GF-D8 (cell line): ENCODE data around the gene GRAMD2A.
"Not testable (repeated sequence)": the region's sequence is repeated elsewhere in the genome, so short reads cannot be mapped to it uniquely, and the experiment has no call there.

Experiments used
- DNase-seq: peaks from one replicate; lab custom pipeline; 2025; lab: John Stamatoyannopoulos, UW

Gene GRAMD2A

DNA sequence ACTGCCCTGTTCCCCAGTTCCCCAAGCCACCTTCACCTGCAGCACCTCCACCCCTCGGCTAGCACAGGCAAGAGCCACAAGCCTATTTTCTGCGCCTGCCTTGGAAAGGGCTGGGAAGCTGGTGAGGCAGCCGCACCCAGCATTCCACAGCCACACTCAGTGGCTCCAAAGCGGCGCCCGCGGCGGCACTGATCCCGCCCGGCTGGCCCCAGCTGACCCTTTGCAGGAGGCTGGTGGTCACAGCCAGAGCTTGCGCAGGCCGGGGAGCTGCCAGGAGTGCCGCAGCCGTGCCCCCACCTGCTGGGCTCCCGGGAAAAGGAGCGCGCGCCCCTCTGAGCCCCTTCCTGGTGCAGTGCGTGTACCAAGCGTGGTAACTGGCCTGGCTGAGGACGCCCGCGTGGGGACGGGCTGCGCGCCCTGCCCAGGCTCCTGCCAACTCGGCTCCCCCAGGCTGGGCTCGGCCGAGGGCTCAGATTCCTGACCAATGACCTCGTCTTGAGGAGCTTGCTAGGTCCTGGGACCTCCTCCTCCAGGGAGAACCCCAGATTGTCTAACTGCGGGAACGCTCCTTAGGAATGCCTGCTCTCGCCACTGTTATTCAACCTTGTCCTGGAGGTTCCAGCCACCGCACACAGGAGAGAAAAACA is 13.3 kb downstream of the GRAMD2A start:
- no peak for DNase-seq

DNA sequence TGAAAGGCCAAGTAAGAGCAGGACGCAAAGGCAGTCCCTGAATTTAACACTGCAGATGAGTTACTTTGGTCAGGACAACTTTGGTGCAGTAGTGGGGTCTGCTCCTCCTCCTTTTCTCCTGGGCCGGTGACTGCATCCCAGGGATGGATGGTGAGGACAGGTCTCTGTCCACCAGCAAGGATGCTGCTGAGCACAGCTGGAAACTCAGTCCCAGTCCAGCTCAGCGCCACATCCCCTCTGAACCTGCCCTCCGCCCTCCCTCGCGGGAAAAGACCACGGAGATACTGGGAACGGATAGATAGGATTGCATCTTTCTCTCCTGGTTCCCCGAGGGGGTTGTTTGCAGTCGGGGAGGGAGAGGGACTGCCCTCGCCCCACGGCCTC is 13.8 kb downstream of the GRAMD2A start:
- DNase-seq = no peak

GRCh38 chr15:72182673-72183072 is 14.9 kb downstream of the GRAMD2A start:
- DNase-seq = no peak

- no peak for DNase-seq
These were observed 15.3 kb downstream of the GRAMD2A start for GRCh38 chr15:72182244-72182643.

DNA sequence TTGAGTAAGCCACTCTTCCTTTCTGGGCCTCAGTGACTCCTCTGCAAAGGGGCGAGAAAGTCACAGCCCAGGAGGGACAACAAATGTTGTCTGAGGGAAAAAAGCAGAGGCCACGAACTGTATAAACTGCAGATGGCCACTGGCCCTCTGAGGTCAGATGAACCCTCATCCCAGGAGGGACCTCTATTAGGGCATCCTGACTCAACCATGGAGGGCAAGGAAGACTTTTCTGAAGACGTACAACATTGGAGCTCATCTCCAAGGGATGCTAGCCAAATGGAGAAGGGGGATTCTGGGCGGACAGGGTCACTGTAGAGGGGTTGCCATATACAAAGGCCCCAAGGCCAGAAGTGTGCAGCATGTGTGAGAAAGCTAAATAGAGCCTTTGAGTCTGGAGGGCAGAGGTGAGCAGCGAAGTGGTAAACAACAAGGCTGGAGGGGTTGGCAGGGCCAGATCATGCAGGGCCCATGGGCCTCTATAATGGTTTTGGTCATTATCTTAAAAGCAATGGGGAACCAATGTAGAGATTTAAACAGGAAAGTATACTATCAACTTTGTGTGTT is 16.7 kb downstream of the GRAMD2A start:
- no peak for DNase-seq

DNA sequence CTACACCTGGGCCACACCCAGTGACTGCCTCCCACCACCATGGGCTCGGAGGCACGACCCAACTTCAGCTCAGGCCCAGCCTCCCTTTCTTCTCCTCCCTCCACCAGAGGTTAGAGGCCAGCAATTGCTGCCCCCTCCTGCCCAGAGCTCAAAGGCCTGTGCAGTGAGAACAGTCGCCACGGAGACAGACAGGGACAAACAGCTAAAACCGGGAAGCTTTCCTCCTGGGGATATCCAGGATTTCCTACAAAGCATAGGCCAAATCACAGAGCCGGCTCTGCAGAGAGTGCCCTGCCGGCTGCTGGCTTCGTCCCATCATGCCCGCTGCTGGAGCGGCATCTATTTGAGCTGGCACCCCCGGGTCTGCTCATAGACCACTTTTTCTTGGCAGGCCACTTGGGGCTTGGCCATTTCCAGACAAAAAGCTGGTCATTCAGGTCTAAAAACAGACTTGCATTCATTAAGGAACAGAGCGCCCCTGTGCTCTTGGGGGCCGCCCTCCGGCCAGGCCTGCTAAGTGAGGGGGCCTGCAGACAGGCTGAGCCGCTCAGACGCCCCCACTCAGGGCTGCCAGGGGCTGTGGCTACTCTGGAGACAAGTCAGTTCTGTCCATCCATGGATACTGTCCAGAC is 17.5 kb downstream of the GRAMD2A start:
- no peak for DNase-seq

GRCh38 chr15:72178976-72179585 is 18.5 kb downstream of the GRAMD2A start:
- no peak for DNase-seq

DNA sequence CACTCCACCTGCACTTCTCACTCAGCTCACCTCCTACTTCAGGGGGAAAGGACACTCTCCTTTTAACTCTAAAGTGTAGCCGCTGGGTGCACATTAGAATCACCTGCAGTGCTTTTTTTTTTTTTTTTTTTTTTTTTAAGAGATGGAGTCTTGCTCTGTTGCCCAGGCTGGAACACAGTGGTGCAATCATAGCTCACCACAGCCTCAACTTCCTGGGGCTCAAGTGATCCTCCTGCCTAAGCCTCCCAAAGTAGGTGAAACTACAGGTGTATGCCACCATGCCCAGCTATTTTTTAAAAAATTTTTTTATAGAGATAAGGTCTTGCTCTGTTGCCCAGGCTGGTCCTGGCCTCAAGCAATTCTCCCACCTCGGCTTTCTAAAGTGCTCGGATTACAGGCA is 20.8 kb downstream of the GRAMD2A start:
- no peak for DNase-seq

GRCh38 chr15:72176159-72176558 is 21.4 kb downstream of the GRAMD2A start:
- DNase-seq = no peak

DNA sequence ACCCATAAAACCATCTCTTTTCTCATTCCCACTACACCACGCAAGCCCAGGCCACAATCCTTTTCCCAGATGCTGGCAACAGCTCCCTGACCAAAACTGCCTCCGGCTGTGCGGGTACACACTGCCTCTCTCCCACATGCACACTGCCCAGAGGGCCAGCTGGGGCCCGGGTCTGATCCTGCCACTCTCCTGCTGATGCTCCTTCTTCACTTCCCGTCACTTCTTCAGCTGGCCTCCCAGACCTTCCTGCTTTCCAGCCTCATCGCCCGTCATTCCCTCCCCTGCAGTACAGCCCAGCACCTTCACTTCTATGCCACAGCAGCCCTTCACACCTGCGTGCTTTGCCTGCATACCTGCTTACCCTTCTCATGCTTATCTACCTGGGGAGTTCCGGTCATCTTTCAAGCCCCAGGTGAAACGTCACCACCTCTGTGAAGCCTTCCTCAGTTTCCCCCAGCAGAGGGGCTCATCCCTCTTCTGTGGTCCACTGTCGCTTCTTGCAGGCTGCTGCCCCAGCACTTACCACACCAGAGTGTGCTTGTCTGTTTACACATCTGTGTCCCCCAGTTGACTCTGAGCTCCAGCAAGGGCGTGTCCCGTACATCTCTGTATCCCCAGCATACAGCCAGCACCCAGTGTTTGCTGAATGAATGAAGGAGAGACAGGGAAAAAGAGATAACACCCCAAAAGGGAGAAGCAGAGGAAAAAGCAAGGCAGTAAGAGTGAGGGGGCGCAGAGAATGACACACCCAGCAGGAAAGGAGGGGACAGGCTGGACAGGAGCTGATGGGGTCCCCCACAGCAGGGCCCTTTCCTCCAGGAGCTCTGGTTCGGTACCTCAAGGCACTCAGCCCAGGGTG is 22.2 kb downstream of the GRAMD2A start:
- DNase-seq = no peak

- no peak for DNase-seq
These were observed 22.9 kb downstream of the GRAMD2A start for GRCh38 chr15:72174551-72175165.

DNA sequence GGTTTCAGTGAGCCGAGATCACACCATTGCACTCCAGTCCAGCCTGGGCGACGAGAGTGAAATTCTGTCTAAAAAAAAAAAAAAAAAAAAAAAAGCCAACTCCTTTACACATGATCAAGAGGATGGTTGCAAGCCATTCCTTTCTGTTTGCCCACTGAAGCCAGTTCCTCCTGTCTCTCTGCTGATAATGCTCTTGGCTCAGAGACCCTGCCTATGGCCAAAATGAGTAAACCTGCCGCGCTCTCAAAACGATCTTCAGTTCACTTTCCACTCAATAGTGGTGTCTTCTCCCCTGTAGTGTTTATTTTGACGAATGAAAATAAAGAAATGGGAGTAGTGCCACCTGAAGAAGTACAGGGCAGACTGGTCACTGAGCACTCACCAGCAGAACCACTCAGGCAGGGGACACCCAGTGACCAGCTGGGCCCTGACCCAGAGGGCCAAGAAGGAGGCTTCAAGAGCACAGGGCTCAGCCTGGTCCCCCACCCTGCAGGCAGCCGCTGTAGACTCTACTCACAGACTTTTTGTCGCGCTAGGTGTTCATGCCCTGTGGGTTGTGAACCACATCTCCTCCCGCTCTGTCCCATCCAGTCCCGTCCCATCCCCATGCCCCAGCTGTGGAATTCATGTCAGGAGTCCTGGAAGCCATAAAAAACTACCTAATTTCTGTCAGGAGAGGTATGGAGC is 23.6 kb downstream of the GRAMD2A start:
- DNase-seq = no peak

- no peak for DNase-seq
These were observed 24.2 kb downstream of the GRAMD2A start for GRCh38 chr15:72173401-72173800.

DNA sequence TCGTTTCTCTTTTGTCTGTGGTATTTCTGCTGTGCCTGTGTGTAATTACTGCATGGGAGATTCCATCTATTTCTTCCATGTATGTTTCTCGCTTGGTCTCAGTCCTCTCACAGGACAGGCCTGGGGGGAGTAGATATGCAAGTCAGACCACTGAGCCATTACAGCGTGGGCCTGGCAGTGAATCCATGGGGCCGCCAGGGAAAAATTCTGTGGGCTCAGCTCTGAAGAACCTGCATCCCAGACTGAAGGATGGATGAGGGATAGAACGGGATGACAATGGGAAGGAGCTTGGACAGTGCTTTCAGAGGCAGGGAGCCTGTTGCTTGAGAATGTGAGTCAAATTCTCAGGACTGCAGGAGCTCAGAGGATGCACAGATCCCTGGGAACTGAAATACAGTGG is 24.8 kb downstream of the GRAMD2A start:
- DNase-seq = no peak

DNA sequence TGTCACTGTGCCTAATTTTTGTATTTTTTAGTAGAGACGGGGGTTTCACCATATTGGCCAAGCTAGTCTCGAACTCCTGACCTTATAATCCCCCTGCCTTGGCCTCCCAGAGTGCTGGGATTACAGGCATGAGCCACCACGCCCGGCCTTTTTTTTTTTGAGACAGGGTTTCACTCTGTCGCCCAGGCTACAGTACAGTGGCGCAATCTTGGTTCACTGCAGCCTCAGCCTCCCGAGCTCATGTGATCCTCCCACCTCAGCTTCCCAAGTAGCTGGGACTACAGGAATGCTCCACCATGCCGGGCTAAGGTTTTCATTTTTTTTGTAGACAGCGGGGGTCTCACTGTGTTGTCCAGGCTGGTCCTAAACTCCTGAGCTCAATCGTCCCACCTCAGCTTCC is 25.6 kb downstream of the GRAMD2A start:
- not testable (repeated sequence) for DNase-seq

DNA sequence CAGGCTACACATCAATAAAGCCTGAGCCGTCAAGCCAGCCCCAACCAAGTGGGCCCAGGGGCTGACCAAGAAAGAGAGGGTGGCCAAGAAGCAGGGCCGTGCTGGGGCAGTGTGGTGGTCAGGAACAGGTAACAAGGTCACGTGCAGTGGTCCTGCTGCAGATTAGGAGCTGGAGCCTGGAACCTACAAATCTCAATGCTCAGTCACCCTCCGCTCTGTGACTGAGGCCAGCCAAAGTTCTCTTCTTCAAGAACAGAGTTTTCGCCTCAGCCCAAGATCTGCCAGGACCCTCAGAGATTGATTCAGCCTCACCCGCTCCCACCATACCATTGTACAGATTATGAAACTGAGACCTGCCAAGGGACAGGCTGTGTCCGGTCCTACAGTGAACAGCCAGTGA is 26.9 kb downstream of the GRAMD2A start:
- no peak for DNase-seq

GRCh38 chr15:72169921-72170611 is 27.5 kb downstream of the GRAMD2A start:
- DNase-seq = no peak

DNA sequence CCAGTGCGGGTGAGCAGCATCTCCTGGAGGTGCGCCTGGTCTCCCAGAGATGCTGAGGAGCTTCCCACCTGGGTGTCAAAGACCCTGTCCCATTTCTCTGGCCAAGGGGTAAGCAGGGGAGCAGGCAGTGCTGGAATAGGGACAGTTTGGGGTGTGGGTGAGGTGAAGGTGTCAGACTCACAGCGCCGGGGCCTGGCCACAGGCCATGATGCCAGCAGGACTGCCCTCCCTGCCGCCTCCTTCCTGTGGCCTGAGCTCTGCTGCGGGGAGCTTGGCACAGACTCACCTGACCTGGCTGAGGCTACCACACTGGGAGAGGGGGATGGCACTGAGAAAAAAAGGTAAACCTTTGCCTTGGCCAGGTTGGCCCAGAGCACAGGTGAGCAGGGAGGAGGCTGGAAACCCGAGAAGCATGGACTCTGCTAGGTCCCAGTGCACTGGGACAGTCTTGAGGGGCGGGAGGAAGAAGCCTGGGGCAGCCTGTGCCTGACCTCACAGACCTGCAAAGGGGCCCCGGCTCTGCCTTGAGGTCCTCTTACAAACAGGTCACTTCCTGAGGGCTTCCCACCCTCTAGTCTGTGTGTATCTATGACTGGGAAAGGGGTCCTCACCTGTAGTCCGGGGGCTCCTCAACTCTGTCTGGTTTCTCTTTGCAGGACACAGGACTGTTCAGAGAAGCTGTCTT is 28.2 kb downstream of the GRAMD2A start:
- DNase-seq = no peak

DNA sequence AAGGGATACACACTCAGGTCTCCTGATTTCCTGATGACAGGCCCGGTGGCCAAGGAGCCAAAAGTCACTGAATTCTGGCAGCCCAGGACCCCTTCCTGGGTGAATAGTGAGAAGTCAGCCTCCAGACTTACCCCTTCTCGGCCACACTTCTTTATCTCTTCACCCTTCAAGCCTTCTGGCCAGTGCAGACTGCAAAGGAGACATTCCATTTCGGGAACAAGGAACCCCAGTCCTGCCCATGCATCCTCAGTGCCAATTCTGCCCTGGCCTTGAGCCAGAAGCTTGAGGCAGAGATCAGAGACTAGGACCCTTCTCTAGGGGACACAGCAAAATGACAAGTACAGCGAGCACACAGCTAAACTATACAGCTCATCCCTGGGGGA is 28.8 kb downstream of the GRAMD2A start:
- DNase-seq = no peak

GRCh38 chr15:72168131-72168807 is 29.3 kb downstream of the GRAMD2A start:
- DNase-seq = no peak
